Epidermal melanocyte (primary cell): ENCODE results near the gene CCDC50.

Source experiments
- DNase-seq: peaks from one replicate; pipeline ENCODE4 v3.0.0; 2011; ENCODE audit warnings: low spot score; ENCODE audit not compliant: insufficient read length

The CCDC50 gene

GRCh38 chr3:191420771-191421170 lies 91.6 kb downstream of the CCDC50 start:
- no peak for DNase-seq

GRCh38 chr3:191424881-191425280 lies 95.7 kb downstream of the CCDC50 start:
- no peak for DNase-seq

- no peak for DNase-seq
These were observed 96.1 kb downstream of the CCDC50 start for GRCh38 chr3:191425322-191425734.

GRCh38 chr3:191426311-191426710 lies 97.1 kb downstream of the CCDC50 start:
- no peak for DNase-seq

- DNase-seq, result no peak
These were observed 99.0 kb downstream of the CCDC50 start for GRCh38 chr3:191428177-191428576.

- no peak for DNase-seq
These were observed 100.9 kb downstream of the CCDC50 start for GRCh38 chr3:191430103-191430502.

GRCh38 chr3:191431160-191431822 lies 102.1 kb downstream of the CCDC50 start:
- no peak for DNase-seq

GRCh38 chr3:191432162-191432561 lies 103.0 kb downstream of the CCDC50 start:
- DNase-seq, result no peak

- no peak for DNase-seq
These were observed 104.8 kb downstream of the CCDC50 start for GRCh38 chr3:191434024-191434423.

- no peak for DNase-seq
These were observed 106.8 kb downstream of the CCDC50 start for GRCh38 chr3:191435981-191436380.

- no peak for DNase-seq
These were observed 109.1 kb downstream of the CCDC50 start for GRCh38 chr3:191438150-191438814.

GRCh38 chr3:191440532-191440931 lies 111.3 kb downstream of the CCDC50 start:
- no peak for DNase-seq

- no peak for DNase-seq
These were observed 112.5 kb downstream of the CCDC50 start for GRCh38 chr3:191441687-191442086.

- no peak for DNase-seq
These were observed 115.4 kb downstream of the CCDC50 start for GRCh38 chr3:191444569-191444968.
